Trophoblast cell (in vitro differentiated cells and primary cell): ENCODE data around the gene CARNS1.
A peak's percentile ranks its signal among the peaks of the same experiment; 100 is the strongest.

Experiments
- DNase-seq, 2 donors: peaks; one replicate each; pipeline ENCODE4 v3.0.0-alpha.2; 2016
- H2AFZ ChIP-seq: 2 replicates; pipeline ENCODE4 v1.6.1; 2013; ENCODE audit warnings: low read length, moderate library complexity, mild to moderate bottlenecking; ENCODE audit not compliant: insufficient read depth, poor library complexity
- H2AK5ac ChIP-seq: 2 replicates; pipeline ENCODE4 v1.6.1; 2013; ENCODE audit warnings: mild to moderate bottlenecking, low read length
- H2BK120ac ChIP-seq: 2 replicates; pipeline ENCODE4 v1.6.1; 2013; ENCODE audit warnings: low read length, mild to moderate bottlenecking, moderate library complexity; ENCODE audit not compliant: insufficient read depth, poor library complexity
- H2BK12ac ChIP-seq: 2 replicates; pipeline ENCODE4 v1.6.1; 2013; ENCODE audit warnings: mild to moderate bottlenecking, low read length, moderate library complexity
- H2BK5ac ChIP-seq: 2 replicates; pipeline ENCODE4 v1.6.1; 2013; ENCODE audit warnings: low read length, low read depth, moderate library complexity, mild to moderate bottlenecking; ENCODE audit not compliant: poor library complexity
- H3K14ac ChIP-seq: 2 replicates; pipeline ENCODE4 v1.6.1; 2013; ENCODE audit warnings: mild to moderate bottlenecking, low read length
- H3K18ac ChIP-seq: 2 replicates; pipeline ENCODE4 v1.6.1; 2013; ENCODE audit warnings: mild to moderate bottlenecking, low read length
- H3K23ac ChIP-seq: 2 replicates; pipeline ENCODE4 v1.6.1; 2013; ENCODE audit warnings: low read length
- H3K27ac ChIP-seq: 2 replicates; pipeline ENCODE4 v1.5.1; 2013; ENCODE audit warnings: low read depth, mild to moderate bottlenecking, inconsistent platforms, low read length, moderate library complexity
- H3K27me3 ChIP-seq: 2 replicates; pipeline ENCODE4 v1.6.1; 2013; ENCODE audit warnings: inconsistent platforms, mild to moderate bottlenecking, low read length, moderate library complexity; ENCODE audit not compliant: insufficient read depth
- H3K36me3 ChIP-seq, 2 experiments: 1 replicate in 1 of 2; 2 replicates in 1 of 2; pipeline ENCODE4 v1.6.1; 2013; ENCODE audit warnings: low read length in 2 of 2, mild to moderate bottlenecking in 2 of 2, moderate library complexity in 1 of 2; ENCODE audit not compliant: insufficient read depth in 2 of 2, control insufficient read depth in 1 of 2
- H3K4ac ChIP-seq: 2 replicates; pipeline ENCODE4 v1.6.1; 2013; ENCODE audit warnings: low read depth, mild to moderate bottlenecking, low read length, moderate library complexity
- H3K4me1 ChIP-seq, 2 experiments: 1 replicate in 1 of 2; 2 replicates in 1 of 2; pipeline ENCODE4 v1.6.1; 2013; ENCODE audit warnings: low read length in 2 of 2, mild to moderate bottlenecking in 2 of 2, moderate library complexity in 1 of 2; ENCODE audit not compliant: insufficient read depth in 2 of 2, control insufficient read depth in 1 of 2
- H3K4me2 ChIP-seq: 2 replicates; pipeline ENCODE4 v1.6.1; 2013; ENCODE audit warnings: inconsistent platforms, mild to moderate bottlenecking, low read length, moderate library complexity
- H3K4me3 ChIP-seq: 2 replicates; pipeline ENCODE4 v1.5.1; 2013; ENCODE audit warnings: mild to moderate bottlenecking, low read depth, low read length, inconsistent platforms
- H3K79me1 ChIP-seq: one replicate; pipeline ENCODE4 v1.6.1; 2013; ENCODE audit warnings: low read length
- H3K79me2 ChIP-seq: 2 replicates; pipeline ENCODE4 v1.6.1; 2013; ENCODE audit warnings: low read length, mild to moderate bottlenecking; ENCODE audit not compliant: control insufficient read depth, insufficient read depth, poor library complexity
- H3K9ac ChIP-seq: 2 replicates; pipeline ENCODE4 v1.6.1; 2013; ENCODE audit warnings: mild to moderate bottlenecking, low read length
- H3K9me3 ChIP-seq: 2 replicates; pipeline ENCODE4 v1.6.1; 2013; ENCODE audit warnings: low read depth, mild to moderate bottlenecking, control low read depth, inconsistent platforms, low read length; ENCODE audit not compliant: insufficient read depth
- H4K12ac ChIP-seq: 2 replicates; pipeline ENCODE4 v1.6.1; 2013; ENCODE audit warnings: low read depth, mild to moderate bottlenecking, low read length, moderate library complexity
- H4K8ac ChIP-seq: 2 replicates; pipeline ENCODE4 v1.6.1; 2013; ENCODE audit warnings: low read depth, mild to moderate bottlenecking, low read length, moderate library complexity
- H4K91ac ChIP-seq: one replicate; pipeline ENCODE4 v1.6.1; 2013; ENCODE audit warnings: low read depth, mild to moderate bottlenecking, low read length, moderate library complexity
- WGBS: extraction: QIAGEN DNeasy Blood & Tissue Kit; methylation state at CpG from one replicate; pipeline ENCODE4 v1.1.7; 2013; ENCODE audit warnings: missing lambda C conversion rate; ENCODE audit not compliant: insufficient read length, insufficient coverage; ENCODE audit errors: extremely low coverage; 5-methylcytosine and 5-hydroxymethylcytosine counted together

The CARNS1 gene

GRCh38 chr11:67419325-67420049 lies 4.0 kb downstream of the CARNS1 start:
- Histone ChIP-seq H3K4me2 (no peak overlapping the region), H4K12ac (no peak overlapping the region), H2AFZ (no peak overlapping the region), H4K91ac (no peak overlapping the region), H2BK12ac (no peak overlapping the region), H3K79me1 (peaks cover 2% of the 10 kb centered on the region), H2BK120ac (no peak overlapping the region), H3K18ac (no peak overlapping the region), H3K14ac (no peak overlapping the region), H3K79me2 (peaks cover 2% of the 10 kb centered on the region), H3K9me3 (peaks cover 2% of the 10 kb centered on the region), H3K4me1 (peaks cover 12 to 16% of the 10 kb centered on the region in 2 experiments), H3K4ac (no peak overlapping the region), H4K8ac (no peak overlapping the region), H2BK5ac (no peak overlapping the region), H3K23ac (no peak overlapping the region), H3K27me3 (peaks cover 5% of the 10 kb centered on the region), H3K4me3 (no peak overlapping the region), H3K36me3 (no peaks in the 10 kb centered on the region), H3K9ac (no peak overlapping the region), H2AK5ac (no peak overlapping the region), H3K27ac (no peak overlapping the region)
- WGBS: no CpG with 5 or more reads among the region's 21 CpGs
- no peak for DNase-seq

- no CpG with 5 or more reads among the region's 15 CpGs for WGBS
- Histone ChIP-seq H2AK5ac (peak overlapping the region; percentile 88), H4K91ac (peak overlapping the region; percentile 8), H3K14ac (peak overlapping the region; percentile 45), H3K18ac (peak overlapping the region; percentile 51), H3K27ac (peak overlapping the region; percentile 69), H2BK120ac (no peak overlapping the region), H3K9me3 (peaks cover 2% of the 10 kb centered on the region), H3K4me1 (peaks cover 12 to 16% of the 10 kb centered on the region in 2 experiments), H3K79me2 (peaks cover 2% of the 10 kb centered on the region), H2AFZ (peak overlapping the region; percentile 92), H4K8ac (peak overlapping the region; percentile 72), H3K23ac (no peak overlapping the region), H3K4me3 (peak overlapping the region; percentile 74), H3K79me1 (peaks cover 2% of the 10 kb centered on the region), H3K4ac (peak overlapping the region; percentile 16), H3K9ac (peak overlapping the region; percentile 39), H3K36me3 (no peaks in the 10 kb centered on the region), H2BK5ac (no peak overlapping the region), H3K27me3 (peaks cover 1% of the 10 kb centered on the region), H3K4me2 (peak overlapping the region; percentile 98), H2BK12ac (no peak overlapping the region), H4K12ac (peak overlapping the region; percentile 47)
- DNase-seq: no peak
These were observed 4.7 kb downstream of the CARNS1 start for GRCh38 chr11:67420147-67420645.

DNA sequence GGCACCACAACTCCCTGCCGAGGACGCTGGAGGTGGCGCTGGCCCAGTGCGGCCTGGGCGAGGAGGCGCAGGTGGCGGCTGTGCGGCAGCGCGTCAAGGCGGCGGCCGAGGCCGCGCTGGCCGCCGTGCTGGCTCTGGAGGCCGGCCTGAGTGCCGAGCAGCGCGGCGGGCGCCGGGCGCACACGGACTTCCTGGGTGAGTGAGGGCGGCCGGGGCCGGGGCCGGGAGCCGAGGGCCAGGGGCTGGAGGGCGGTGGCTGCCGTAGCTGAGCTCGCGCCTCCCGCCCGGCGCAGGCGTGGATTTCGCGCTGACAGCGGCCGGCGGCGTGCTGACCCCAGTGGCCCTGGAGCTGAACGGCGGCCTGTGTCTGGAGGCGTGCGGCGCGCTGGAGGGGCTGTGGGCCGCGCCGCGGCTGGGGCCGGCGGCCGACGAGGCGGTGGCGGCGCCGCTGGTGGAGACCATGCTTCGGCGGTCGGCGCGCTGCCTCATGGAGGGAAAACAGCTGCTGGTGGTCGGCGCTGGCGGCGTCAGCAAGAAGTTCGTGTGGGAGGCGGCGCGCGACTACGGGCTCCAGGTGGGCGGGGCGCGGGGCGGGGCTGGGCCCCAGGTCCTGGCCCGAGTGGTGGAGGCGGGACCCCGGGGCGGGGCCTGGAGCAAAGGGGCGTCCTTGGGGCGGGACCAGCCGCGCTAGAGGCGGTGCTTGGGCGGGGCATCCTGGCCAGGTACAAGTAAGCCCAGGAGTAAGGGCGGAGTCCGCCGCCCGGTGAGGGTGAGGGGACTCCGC lies 5.4 kb downstream of the CARNS1 start:
- peak overlapping the region; percentile 31 for H2BK5ac ChIP-seq
- peaks cover 2% of the 10 kb centered on the region for H3K79me1 ChIP-seq
- H3K4me2 ChIP-seq: peak overlapping the region; percentile 98
- H3K23ac ChIP-seq: no peak overlapping the region
- peak overlapping the region; percentile 39 for H3K4ac ChIP-seq
- H3K36me3 ChIP-seq: no peaks in the 10 kb centered on the region
- peak; percentile 95 to 98 for DNase-seq
- H2AK5ac ChIP-seq: peak overlapping the region; percentile 88
- peak overlapping the region; percentile 92 for H2AFZ ChIP-seq
- peak overlapping the region; percentile 72 for H4K12ac ChIP-seq
- H3K18ac ChIP-seq: peak overlapping the region; percentile 68
- peak overlapping the region; percentile 91 for H4K8ac ChIP-seq
- H3K27ac ChIP-seq: peak overlapping the region; percentile 69
- no peaks in the 10 kb centered on the region for H3K27me3 ChIP-seq
- H3K9ac ChIP-seq: peak overlapping the region; percentile 69
- H3K14ac ChIP-seq: peak overlapping the region; percentile 91
- H4K91ac ChIP-seq: peak overlapping the region; percentile 52
- H3K4me1 ChIP-seq: peaks cover 12 to 14% of the 10 kb centered on the region in 2 experiments
- peak overlapping the region; percentile 28 for H2BK12ac ChIP-seq
- H3K4me3 ChIP-seq: peak overlapping the region; percentile 74
- peaks cover 2% of the 10 kb centered on the region for H3K79me2 ChIP-seq
- peaks cover 2% of the 10 kb centered on the region for H3K9me3 ChIP-seq
- no peak overlapping the region for H2BK120ac ChIP-seq
- WGBS: no CpG with 5 or more reads among the region's 97 CpGs

DNA sequence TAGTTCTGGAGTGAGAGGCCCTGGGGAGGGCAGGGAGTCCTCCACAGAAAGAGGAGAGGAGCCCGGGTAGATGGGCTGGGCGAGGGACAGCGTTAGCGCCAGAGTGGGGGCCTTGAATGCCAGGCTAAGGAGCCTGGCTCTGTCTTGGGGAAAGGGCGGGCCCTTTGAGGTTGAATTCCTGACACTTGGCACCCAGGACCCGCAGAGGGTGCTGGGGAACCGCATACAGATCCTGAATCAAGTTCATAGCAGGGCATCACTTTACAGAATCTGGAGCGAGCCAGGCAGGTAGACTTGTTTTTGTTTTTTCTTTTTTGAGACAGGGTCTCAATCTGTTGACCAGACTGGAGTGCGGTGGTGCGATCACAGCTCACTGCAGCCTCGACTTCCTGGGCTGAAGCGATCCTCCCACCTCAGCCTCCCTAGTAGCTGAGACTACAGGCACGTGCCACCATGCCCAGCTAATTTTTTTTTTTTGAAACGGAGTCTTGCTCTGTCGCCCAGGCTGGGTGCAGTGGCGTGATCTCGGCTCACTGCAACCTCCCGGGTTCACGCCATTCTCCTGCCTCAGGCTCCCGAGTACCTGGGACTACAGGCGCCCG lies 6.1 kb downstream of the CARNS1 start:
- Histone ChIP-seq H4K91ac (peak overlapping the region; percentile 13), H3K36me3 (no peaks in the 10 kb centered on the region), H4K8ac (peak overlapping the region; percentile 91), H3K23ac (no peak overlapping the region), H2AK5ac (no peak overlapping the region), H3K79me2 (peaks cover 2% of the 10 kb centered on the region), H3K27me3 (no peaks in the 10 kb centered on the region), H3K4me2 (peak overlapping the region; percentile 50), H4K12ac (peak overlapping the region; percentile 72), H2BK12ac (no peak overlapping the region), H3K18ac (peak overlapping the region; percentile 29), H3K14ac (no peak overlapping the region), H3K4me3 (no peak overlapping the region), H3K9ac (no peak overlapping the region), H3K4me1 (peaks cover 12% of the 10 kb centered on the region in 2 experiments), H2BK120ac (no peak overlapping the region), H3K4ac (no peak overlapping the region), H2BK5ac (no peak overlapping the region), H3K27ac (no peak overlapping the region), H3K79me1 (peaks cover 2% of the 10 kb centered on the region), H3K9me3 (peaks cover 2% of the 10 kb centered on the region), H2AFZ (peak overlapping the region; percentile 57)
- DNase-seq: no peak
- no CpG with 5 or more reads among the region's 22 CpGs for WGBS
